Measurements from ENCODE around the gene PEPD.

Gene PEPD

GRCh38 chr19:33510462-33511194, 11.0 kb downstream of the PEPD start:
- DNase-seq = no peak

- no peak for DNase-seq
These were observed 11.8 kb downstream of the PEPD start for GRCh38 chr19:33509774-33510173.

DNA sequence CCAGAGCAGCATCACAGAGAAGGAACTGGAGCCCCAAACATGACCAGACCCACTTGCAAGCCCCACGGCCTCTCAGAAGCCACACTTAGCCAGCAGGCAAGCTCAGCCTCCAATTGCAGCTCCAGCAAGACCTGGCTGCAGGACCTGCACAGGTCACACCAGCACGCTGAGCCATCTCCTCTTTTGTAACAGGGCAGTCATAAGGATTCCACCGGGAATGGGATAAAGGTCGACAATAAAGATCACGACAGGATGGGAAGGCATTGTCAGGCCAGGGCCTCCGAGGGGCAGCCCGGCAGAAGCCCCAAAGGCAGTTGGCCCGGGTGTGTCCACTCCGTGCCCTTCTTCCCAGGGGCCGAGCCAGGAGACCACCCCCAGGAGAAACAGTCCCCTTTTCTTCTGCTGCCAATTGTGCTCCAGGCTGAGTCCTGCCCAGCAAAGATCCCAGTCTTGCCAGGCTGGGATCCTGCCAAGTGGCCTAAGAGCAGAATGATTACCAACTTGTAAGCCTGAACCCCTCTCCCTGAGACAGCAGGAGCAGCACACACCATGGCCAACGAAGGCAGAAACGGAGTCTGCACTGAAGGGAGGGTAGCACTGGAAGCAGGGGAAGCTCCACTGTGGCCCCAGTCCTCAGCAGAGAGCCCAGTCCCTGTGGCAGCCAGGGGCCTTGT, 12.5 kb downstream of the PEPD start:
- no peak for DNase-seq

DNA sequence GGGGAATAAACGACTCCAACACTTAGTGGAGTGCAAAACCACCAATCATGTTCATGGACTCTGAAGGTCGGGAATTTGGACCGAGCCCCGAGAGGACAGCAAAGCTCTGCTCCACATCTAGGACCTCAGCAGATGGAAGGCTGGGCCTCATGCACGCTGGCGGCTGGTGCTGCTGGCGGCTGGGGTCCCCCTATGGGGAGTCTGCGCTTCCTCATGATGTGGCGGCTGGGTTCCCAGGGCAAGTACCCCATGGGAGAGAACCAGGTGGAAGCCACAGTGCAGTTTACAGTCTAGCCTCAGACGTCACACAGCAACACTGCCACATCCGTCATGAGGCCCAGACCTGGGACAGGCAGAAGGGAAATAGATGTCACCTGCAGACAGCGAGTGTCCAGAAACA, 13.2 kb downstream of the PEPD start:
- no peak for DNase-seq

- DNase-seq = no peak
These were observed 13.6 kb downstream of the PEPD start for GRCh38 chr19:33508009-33508408.

DNA sequence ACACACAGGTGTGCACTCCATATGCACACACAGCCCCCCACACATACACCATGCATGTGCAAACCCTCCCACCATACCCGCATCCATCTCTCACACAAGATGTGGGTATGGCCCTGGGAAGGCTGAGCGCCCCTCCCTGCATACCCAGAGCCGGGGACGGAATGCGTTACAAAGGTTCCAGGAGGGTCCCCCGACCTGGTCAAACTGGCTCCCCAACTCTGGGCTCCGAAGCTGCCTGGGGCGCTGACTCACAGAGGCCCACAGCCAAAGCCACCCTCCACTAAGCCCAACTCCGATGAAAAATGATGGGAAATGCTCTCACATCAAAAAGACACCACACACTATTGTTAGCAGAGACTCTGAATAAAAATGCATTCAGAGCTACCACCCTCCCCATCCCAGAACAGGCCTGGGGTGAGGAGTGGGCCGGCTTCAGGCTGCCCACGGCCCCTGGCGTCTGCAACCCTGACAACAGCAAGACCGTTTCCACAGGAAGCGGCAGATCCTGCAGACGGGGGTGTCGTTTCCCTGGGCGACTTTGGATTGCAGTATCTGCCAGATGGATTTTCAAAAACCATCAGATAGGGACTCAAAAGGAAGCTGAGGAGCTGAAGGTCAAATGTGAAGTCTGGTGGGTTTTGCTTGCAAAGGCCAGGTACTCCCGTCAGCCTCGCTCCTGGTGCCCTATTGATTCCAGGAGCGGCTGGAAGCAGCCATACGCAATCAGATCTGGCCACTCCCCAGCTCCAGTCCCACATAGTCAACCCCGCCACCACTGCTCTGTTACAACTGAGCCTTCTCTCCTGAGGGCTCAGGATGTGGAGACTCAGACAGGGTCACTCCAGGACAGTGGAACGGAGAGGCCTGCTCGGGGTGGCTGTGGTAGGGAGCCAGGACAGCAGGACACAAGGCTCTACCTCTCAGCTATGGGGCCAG, 14.3 kb downstream of the PEPD start:
- no peak for DNase-seq

- no peak for DNase-seq
These were observed 15.1 kb downstream of the PEPD start for GRCh38 chr19:33506498-33506897.

DNA sequence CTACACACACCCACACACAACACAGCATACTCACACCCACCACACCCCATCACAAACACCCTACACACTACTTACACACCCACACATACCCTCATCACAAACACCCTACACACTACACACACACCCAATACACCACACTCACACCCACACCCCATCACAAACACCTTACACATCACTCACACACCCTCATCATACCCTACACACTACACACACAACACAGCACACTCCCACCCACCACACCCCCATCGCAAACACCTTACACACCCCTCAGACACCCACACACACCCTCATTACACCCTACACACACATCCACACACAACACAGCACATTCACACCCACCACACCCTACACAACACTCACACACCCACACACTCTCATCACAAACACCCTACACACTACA, 15.8 kb downstream of the PEPD start:
- DNase-seq = no peak

- no peak for DNase-seq
These were observed 16.4 kb downstream of the PEPD start for GRCh38 chr19:33505148-33505547.

- no peak for DNase-seq
These were observed 17.5 kb downstream of the PEPD start for GRCh38 chr19:33504058-33504444.

GRCh38 chr19:33503433-33504057, 18.0 kb downstream of the PEPD start:
- no peak for DNase-seq

DNA sequence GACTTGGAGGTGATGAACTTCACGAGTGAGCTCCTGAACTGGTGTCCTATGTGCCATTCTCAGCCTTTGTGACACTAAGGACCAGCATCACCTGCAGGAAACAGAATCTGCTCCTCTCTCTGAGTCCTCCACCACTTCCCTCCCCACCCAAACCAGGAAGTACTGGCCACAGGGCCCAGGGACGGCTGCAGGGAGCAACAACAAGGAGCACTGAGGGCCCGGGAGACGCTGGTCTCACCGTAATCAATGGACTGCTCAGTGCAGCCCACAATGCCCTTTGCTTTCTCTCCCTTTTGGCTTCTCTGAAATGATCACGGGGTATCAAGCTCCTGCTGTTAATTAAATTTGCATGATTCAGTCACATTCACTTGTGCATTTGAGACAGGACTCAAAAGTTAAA, 18.6 kb downstream of the PEPD start:
- no peak for DNase-seq

GRCh38 chr19:33502521-33502920, 19.1 kb downstream of the PEPD start:
- no peak for DNase-seq

- peak; percentile 70 for DNase-seq
These were observed 19.8 kb downstream of the PEPD start for GRCh38 chr19:33501693-33502356.

DNA sequence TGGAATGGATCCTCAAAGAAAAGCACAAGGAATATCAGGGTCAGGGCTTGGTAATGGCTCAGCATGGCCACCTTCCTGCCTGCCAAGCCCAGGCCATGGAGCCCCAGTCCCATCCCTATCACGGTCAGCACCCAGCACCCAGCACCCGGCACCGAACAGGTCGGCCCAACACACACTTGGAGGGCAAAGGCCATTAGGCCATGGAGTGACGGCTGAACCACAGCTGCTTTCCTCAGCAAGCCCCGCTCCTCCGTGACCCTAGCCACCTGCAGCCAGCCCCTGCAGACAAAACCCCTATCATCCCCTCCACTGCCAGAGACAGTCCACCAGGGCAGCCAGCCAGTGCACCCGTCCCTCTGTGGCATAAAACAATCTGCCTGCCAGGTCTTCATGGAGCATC, 20.6 kb downstream of the PEPD start:
- DNase-seq = no peak

- DNase-seq = no peak
These were observed 21.0 kb downstream of the PEPD start for GRCh38 chr19:33500586-33500985.

DNA sequence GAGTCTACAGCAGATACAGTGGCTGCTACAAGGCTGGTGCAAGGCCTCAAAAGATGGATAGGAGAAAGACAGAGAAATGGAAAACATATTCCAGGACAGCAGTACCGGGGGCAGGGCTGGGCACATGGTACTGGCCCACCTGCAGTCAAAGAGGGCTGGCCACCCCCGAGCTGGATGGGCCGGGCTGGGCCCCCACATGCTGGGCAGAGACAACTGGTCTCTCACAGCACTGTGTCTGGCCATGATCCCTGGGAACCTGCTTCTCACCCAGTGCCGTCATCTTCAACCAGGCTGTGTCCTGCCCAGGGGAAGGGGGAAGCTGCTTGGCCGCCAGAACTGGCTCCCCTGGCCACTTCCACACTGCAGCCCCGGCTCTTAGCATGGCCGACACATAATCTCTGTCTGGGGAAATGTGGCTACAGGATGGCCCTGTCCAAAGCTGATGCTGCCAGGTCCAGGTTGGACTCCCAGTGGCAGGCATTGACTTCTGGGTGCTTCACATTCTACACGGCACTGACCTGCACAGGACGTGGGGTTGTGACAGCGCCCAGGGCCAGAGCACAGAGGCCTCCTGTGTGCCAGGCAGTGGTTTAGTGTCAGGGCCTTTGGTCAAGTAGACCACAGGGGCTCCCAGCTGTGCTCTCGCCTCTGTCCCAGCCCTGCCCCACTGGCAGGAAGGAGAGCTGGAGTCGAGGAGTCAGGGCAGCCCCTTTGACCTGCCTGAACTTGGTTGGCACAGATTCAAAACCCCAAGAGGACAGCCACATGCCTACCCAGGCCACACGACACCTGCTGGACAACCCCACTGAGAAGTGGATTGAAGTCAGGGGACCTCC, 21.7 kb downstream of the PEPD start:
- no peak for DNase-seq

DNA sequence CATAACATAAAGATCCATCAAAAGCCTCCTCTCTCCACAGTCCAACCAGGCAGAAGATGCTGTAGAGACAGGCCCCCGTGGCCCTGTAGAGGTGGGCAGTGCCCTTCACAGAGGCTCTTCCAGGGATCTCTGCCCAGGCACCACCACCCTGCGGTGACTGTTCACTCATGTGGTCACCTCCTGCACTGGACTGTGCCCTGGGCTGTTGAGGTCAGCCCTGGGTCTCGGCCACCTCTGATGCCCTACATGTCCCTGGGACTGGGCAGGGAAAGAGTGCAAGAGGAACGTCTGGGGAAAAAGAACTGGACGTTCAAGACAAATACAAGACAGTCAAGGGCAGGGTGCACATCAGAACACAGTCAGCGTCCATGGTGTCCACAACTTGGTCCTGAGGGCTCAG, 22.3 kb downstream of the PEPD start:
- no peak for DNase-seq

GRCh38 chr19:33498391-33499000, 23.1 kb downstream of the PEPD start:
- DNase-seq = no peak

GRCh38 chr19:33497778-33498175, 23.8 kb downstream of the PEPD start:
- no peak for DNase-seq

- DNase-seq = no peak
These were observed 24.3 kb downstream of the PEPD start for GRCh38 chr19:33497131-33497777.
